OCI-LY1 (cell line): ENCODE measurements around the gene LRP8.

Source experiments
- EZH2 ChIP-seq: fragments of 200-600 bp; sonication (generic), shearing (Covaris generic); IDR thresholded peaks from 2 replicates; pipeline ENCODE4 v1.8.0; 2017; ENCODE audit warnings: borderline replicate concordance, mixed run types, mild to moderate bottlenecking, antibody characterized with exemption, low read length, moderate library complexity, mixed read lengths
- TF ChIP-seq, protein P1 (sequence below): fragments of 200-600 bp; sonication (generic), shearing (Covaris generic); IDR thresholded peaks from 2 replicates; pipeline ENCODE4 v1.5.1; 2017; ENCODE audit warnings: mild to moderate bottlenecking, antibody characterized with exemption, low read length, moderate library complexity, mixed read lengths

DNA sequence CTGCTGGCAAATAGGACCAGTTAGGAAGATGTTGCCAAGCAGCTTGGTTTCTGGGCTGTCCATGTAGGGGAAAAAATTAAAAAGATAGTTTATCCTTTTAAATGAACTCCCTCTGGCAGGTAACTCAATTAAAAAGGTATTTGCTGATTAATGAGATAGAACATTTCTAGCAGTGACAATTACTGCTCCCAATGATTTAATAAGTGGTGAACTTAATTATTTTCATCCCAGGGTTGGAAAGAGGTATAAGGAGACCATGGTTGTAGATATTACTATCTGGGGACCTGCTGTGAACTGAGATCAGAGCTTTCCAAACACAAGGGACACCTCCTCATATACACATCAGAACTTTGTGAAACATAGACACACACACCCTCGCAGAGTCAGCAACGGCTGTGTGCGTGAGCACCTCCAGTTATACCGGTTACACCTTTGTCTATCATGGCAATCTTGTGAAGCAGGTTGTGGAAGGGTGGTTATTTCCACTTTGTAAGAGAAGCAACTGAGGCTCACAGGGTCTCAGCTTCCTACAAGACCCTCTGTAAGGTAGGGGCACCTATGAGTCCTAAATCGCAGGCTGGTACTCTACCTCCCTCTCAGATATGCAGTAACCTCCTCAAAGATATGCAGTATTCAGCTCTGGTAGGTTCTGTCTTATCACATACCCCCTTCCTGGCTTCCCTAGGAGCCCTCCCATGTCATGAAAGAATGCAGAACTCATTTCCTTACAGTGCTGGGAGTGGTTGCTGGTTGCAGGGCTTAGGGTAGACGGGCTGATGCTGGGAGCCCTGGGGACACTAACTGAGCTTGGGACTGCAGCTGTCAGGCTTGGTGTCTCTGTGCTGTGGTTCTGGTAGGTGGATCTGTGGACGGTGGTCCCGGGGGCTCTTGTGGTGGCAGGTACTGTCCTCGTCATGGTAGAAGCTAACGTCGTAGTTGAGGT lies 71.1 kb downstream of the LRP8 start:
- TF ChIP-seq, protein P1, sequence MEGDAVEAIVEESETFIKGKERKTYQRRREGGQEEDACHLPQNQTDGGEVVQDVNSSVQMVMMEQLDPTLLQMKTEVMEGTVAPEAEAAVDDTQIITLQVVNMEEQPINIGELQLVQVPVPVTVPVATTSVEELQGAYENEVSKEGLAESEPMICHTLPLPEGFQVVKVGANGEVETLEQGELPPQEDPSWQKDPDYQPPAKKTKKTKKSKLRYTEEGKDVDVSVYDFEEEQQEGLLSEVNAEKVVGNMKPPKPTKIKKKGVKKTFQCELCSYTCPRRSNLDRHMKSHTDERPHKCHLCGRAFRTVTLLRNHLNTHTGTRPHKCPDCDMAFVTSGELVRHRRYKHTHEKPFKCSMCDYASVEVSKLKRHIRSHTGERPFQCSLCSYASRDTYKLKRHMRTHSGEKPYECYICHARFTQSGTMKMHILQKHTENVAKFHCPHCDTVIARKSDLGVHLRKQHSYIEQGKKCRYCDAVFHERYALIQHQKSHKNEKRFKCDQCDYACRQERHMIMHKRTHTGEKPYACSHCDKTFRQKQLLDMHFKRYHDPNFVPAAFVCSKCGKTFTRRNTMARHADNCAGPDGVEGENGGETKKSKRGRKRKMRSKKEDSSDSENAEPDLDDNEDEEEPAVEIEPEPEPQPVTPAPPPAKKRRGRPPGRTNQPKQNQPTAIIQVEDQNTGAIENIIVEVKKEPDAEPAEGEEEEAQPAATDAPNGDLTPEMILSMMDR = no peak
- no peak for TF ChIP-seq EZH2
